NCI-H1048 (cell line): ENCODE data around the gene WDR7.
"Not testable (repeated sequence)": the region's sequence is repeated elsewhere in the genome, so short reads cannot be mapped to it uniquely, and the experiment has no call there.

Experiments used
- DNase-seq: peaks from one replicate; lab custom pipeline; 2025; lab: John Stamatoyannopoulos, UW

The WDR7 gene

GRCh38 chr18:56654280-56654679 is 3.1 kb downstream of the WDR7 start:
- not testable (repeated sequence) for DNase-seq

GRCh38 chr18:56658261-56658660 is 7.1 kb downstream of the WDR7 start:
- no peak for DNase-seq

DNA sequence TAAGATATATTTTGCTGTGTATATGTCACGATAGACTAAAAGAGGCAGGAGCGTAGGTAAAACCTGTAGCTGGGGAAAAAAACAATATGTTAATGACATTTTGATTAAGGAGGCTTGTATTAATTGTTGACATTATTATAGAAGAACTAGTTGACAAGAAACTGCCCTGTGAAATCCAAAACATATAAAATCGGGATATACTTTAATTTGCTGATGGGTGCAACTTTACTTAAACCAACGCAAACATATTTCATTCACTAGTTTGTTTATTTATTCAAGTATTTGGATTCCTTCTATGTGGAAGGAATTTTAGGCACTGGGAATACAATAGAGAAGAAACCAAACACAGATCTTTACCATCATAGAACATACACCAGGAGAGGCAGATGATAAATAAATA is 8.0 kb downstream of the WDR7 start:
- DNase-seq, result no peak

DNA sequence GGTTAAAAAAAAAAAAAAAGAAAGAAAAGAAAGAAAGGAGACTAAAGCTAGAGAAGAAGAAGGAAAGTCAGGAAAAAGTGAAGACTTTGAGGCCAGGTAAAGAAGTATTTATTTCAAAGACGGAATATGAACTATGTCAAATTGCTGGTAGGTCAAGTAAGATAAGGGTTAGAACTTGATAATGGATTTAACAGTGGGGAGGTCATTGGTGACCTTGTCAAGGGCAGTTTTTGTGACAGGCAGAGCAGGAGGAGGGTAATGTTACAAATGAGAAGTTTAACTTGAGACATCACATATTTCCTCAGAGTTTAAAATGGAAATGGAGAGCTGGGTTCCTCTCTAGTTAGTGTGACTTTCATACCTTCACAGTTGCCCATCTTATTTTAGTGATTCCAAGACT is 9.5 kb downstream of the WDR7 start:
- no peak for DNase-seq

GRCh38 chr18:56661360-56662062 is 10.4 kb downstream of the WDR7 start:
- no peak for DNase-seq

DNA sequence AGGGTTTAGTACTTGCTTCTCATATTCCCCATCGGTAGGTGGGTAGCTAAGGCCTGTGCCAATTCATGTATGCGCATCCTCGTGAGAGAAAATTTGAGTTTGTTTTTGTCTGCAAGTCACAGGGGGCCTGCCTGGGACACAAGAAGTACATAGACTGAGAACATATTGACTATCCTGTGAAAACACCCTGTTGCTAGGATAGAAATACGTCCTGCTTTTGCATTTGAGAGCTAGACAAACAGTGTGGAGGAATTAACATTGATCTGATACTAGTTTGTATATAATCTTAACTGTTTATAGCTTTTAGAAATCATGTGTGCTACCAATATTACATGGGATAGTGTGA is 10.9 kb downstream of the WDR7 start:
- DNase-seq, result no peak

- DNase-seq, result no peak
Measured at GRCh38 chr18:56662502-56662901, 11.3 kb downstream of the WDR7 start.

- DNase-seq, result no peak
Measured at GRCh38 chr18:56662902-56663301, 11.7 kb downstream of the WDR7 start.

GRCh38 chr18:56672391-56672790 is 21.2 kb downstream of the WDR7 start:
- DNase-seq, result no peak

DNA sequence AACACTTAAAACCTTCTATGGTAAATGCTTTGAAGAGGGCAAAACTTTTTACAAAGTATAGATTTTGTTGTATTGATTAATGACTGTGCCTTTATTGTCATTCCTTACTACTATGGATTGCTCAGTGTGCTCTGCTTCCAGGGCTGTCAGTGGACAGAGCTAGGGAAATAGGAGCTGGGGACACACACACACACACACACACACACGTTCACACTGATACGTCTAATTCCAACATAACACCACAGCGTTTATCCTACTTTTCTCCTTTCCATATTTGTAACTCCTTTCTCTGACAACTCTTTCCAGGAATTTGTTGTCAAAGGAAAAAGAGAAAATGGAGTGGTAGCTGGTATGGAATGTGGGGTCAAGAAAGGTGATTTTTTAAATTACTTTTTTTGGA is 21.8 kb downstream of the WDR7 start:
- no peak for DNase-seq

DNA sequence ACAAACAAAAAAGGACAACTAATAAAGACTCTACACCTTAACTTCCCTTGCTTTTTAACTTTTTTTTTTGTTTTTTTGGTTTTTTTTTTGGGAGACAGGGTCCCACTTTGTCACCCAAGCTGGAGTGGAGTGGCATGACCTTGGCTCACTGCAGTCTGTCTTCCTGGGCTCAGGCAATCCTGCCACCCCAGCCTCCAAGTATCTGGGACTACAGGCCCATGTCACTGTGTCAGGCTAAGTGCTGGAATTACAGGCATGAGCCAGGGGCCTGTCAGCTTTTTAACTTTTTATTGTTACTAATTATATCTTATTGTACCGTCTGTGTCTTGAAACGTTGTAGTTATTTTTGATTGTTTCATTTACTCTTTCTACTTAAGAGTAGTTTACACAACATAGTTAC is 25.5 kb downstream of the WDR7 start:
- DNase-seq, result no peak

DNA sequence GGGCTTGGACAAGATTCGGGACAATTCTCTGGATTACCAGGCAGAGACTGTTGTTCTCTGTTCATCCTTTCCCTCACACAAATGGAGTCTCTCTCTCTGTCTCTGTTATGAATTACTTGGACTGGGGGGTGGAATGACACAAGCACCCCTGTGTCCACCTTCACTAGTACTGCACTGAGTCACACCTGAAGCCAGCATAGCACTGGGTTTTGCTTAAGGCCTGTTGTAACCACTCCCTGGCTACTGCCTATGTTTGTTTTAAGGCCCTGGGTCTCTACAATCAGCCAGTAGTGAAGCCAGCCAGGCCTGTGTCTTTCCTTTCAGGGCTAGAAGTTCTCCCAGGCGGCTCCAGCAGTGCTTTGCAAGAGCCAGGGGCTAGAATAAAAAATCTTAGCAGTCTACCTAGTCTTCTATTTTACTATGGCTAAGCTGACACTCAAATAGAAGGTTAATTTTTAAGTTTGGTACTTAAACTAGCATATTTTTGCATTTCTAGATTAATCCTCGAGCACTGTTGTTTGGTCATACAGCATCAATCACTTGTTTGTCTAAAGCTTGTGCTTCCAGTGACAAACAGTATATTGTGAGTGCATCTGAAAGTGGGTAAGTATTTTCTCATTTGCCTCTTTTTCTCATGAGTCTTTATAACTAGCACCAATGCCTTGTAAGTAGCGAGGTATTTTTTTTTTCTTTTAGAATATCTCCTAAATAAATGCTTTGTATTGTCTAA is 27.8 kb downstream of the WDR7 start:
- no peak for DNase-seq

DNA sequence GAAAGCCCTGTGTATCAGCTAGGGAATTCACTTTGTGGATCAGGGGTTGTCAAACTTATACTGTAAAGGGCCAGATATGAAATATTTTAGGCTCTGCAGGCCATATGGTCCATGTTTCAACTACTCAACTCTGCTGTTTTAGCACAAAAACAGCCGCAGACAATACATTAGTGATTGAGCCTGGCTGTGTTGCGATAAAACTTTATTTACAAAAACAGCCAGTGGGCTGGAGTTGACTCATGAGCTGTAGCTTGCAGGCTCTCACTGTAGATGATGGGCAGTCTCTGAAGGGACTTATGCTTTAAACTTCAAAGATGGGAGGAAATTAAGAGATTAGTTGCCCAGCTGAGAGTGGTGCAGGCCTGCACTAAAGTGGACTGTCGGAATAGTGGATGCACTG is 33.1 kb downstream of the WDR7 start:
- no peak for DNase-seq

DNA sequence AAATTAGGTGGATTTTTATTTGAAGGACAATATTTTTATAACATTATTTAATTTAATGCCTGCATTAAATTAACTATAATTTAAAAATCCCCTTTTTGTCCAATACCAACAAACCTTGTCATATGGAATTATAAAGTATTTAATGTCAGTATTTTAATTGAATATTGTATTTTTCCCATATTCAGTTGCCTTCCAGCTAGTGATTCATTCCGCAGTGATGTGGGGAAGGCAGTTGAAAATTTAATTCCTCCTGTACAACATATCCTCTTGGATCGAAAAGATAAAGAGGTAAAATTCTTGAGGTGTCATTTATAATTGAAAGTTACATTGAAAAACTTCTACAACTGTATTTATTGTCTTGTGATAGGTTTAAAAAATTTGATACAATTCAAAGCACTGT is 40.4 kb downstream of the WDR7 start:
- no peak for DNase-seq

GRCh38 chr18:56696966-56697365 is 45.8 kb downstream of the WDR7 start:
- no peak for DNase-seq

GRCh38 chr18:56702946-56703345 is 51.8 kb downstream of the WDR7 start:
- DNase-seq, result no peak

GRCh38 chr18:56709463-56709862 is 58.3 kb downstream of the WDR7 start:
- DNase-seq, result no peak

GRCh38 chr18:56711708-56712445 is 60.7 kb downstream of the WDR7 start:
- DNase-seq, result no peak

- DNase-seq, result no peak
Measured at GRCh38 chr18:56712761-56713160, 61.6 kb downstream of the WDR7 start.

GRCh38 chr18:56715121-56715520 is 64.0 kb downstream of the WDR7 start:
- DNase-seq, result no peak

- DNase-seq, result no peak
Measured at GRCh38 chr18:56716692-56717146, 65.6 kb downstream of the WDR7 start.

GRCh38 chr18:56721031-56721430 is 69.9 kb downstream of the WDR7 start:
- no peak for DNase-seq

DNA sequence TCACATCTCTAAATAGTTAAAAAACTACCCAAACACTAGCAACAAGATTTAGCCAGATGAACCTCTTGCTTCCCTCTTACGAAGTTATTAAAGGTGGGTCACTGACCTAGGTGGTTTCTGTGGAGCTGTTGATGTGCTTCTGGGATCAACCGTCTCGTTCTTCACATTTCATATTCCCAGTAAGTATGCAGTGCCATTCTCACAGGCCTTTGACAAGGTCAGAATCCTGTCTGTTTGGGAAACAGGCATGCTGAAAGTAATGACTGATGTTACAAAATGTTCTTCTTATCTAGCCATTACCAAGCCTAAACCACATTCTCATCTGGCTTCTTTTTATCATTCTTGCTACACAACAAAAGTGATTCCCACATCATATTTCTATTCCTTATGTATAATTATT is 70.3 kb downstream of the WDR7 start:
- no peak for DNase-seq
